CD4-positive, alpha-beta T cell (primary cell): ENCODE results near the gene GRK5. TPM values are rescaled to one million over a fixed set of nuclear protein-coding genes. Genes with fewer than 3 reads are reported as not detected.

Experiments used
- ATAC-seq: fragments of 200-7000 bp; cut with Tn5 transposase; one replicate; pipeline ENCODE4 v1.10.0; 2022; ENCODE audit warnings: mild to moderate bottlenecking; ENCODE audit not compliant: poor library complexity
- CTCF ChIA-PET: fragments of 350-600 bp; sonication (Branson Sonifier 250); formaldehyde crosslinking; loops from one replicate; lab custom pipeline; 2021; ENCODE audit warnings: antibody characterized with exemption, inconsistent platforms; lab: Charles Lee
- POLR2A ChIA-PET: fragments of 350-600 bp; sonication (Branson Sonifier 250); formaldehyde crosslinking; loops from one replicate; lab custom pipeline; 2021; ENCODE audit warnings: antibody characterized with exemption, inconsistent platforms; lab: Charles Lee
- DNase-seq, 14 experiments: peaks; one replicate each; pipeline ENCODE4 v3.0.0-alpha.2; 2013 to 2020; ENCODE audit warnings: mixed read lengths in 2 of 14
- H3K27ac ChIP-seq, 2 donors: one replicate each; pipeline versions ENCODE4 v1.5.1 to v1.7.0; 2013; ENCODE audit warnings: low read length in 2 of 2, low read depth in 1 of 2, mild to moderate bottlenecking in 1 of 2
- H3K27me3 ChIP-seq, 2 experiments: 1 replicate in 1 of 2; 2 replicates in 1 of 2; pipeline versions ENCODE4 v1.6.1 to v1.7.0; 2013; ENCODE audit warnings: low read length in 2 of 2, control low read depth in 1 of 2, mild to moderate bottlenecking in 1 of 2, moderate library complexity in 1 of 2; ENCODE audit not compliant: insufficient read depth in 2 of 2, control insufficient read depth in 1 of 2
- H3K36me3 ChIP-seq: one replicate; pipeline ENCODE4 v1.6.1; 2013; ENCODE audit warnings: low read length, control low read depth; ENCODE audit not compliant: insufficient read depth
- H3K4me1 ChIP-seq: one replicate; pipeline ENCODE4 v1.6.1; 2013; ENCODE audit warnings: low read length, control low read depth; ENCODE audit not compliant: insufficient read depth
- H3K4me3 ChIP-seq: one replicate; pipeline ENCODE4 v1.5.1; 2013; ENCODE audit warnings: mild to moderate bottlenecking, low read length, moderate library complexity
- H3K9me3 ChIP-seq, 2 experiments: 1 replicate in 1 of 2; 2 replicates in 1 of 2; pipeline versions ENCODE4 v1.6.1 to v1.7.0; 2013; ENCODE audit warnings: low read length in 2 of 2, mild to moderate bottlenecking in 2 of 2, control low read depth in 1 of 2, moderate library complexity in 1 of 2; ENCODE audit not compliant: control insufficient read depth in 1 of 2, insufficient read depth in 1 of 2
- H3K27ac Mint-ChIP-seq: one replicate; pipeline ENCODE4 v1.8.0; 2020; ENCODE audit warnings: mixed read lengths
- H3K27me3 Mint-ChIP-seq: one replicate; pipeline ENCODE4 v1.8.0; 2021; ENCODE audit warnings: mixed read lengths
- H3K36me3 Mint-ChIP-seq: one replicate; pipeline ENCODE4 v1.8.0; 2021; ENCODE audit warnings: low read depth, mixed read lengths
- H3K4me1 Mint-ChIP-seq: one replicate; pipeline ENCODE4 v1.8.0; 2021; ENCODE audit warnings: low read depth, mixed read lengths
- H3K4me3 Mint-ChIP-seq: one replicate; pipeline ENCODE4 v1.8.0; 2020; ENCODE audit warnings: mild to moderate bottlenecking, mixed read lengths
- H3K9me3 Mint-ChIP-seq: one replicate; pipeline ENCODE4 v1.8.0; 2020; ENCODE audit warnings: mixed read lengths
- intact Hi-C, 2 experiments: fragments of 100-400 bp; cut with DNase I in 1 of 2; cut with micrococcal nuclease in 1 of 2; formaldehyde crosslinking; loops; one replicate each; pipeline versions ENCODE4 v1.15.1 to v1.9.0; 2023 to 2025; cut with DNase I, micrococcal nuclease
- total RNA-seq, 174 experiments: library from RNA in 2 of 174; stranded (reverse) in 2 of 174; gene quantifications; one replicate each; pipeline ENCODE4 v1.2.3 and lab custom pipeline; 2021 to 2026
- TF ChIP-seq, protein P1 (sequence below): fragments of 200-600 bp; IDR thresholded peaks from one replicate; pipeline ENCODE4 v1.8.0; 2022; ENCODE audit warnings: antibody characterized with exemption, mild to moderate bottlenecking

GRK5 gene
- total RNA-seq, 2 experiments from 2014 or later: 19.2 to 20.8 TPM

DNA sequence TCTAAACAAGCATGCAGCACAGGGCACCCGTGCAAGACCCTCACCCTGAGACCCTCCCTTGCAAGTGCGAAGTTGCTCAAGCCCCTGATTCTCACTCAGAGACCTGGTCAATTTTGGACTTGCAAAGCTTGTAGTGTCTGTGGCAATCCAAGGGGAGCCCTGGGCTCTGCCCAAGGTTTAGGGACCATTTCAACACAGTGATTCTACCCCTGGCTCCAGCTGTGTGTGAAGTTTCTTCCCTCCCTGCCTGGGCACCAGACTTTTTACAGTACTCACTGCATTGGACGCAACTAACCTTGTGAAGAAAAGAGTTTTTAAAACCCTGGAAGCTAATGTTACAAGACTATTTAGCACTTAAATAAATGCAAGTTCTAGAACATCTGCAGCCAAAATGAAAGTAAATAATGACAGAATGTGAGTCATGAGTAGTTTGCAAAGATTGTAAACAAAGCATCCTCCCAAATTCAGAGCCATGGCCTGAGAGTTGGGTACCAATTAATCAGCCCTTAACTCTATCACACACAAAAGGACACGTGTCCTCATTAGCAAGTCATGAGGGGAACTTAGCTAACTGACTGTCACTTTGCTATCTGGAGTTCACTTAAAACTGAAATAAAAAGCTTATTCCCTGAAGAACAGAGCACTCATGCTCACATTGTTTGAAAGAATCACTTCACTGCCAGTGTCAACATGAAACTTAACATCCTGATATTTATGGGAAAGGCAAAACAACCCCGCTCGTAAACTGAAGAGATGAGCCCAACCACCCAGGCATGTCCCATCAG, 287.1 kb downstream of the GRK5 start:
- CTCF ChIA-PET: interaction anchor here (1.0 to 2.0 kb wide), 3 partner anchors 24 to 189 kb away, joined by 3 to 14 read pairs (median 3); partner anchors contain the start of gene RGS10
- Mint-ChIP-seq H3K4me1 (peaks cover 80% of the 10 kb centered on the region), H3K27me3 (no peaks in the 10 kb centered on the region), H3K4me3 (peak overlapping the region; percentile 57), H3K27ac (peak overlapping the region; percentile 92), H3K9me3 (no peaks in the 10 kb centered on the region), H3K36me3 (peaks cover 19% of the 10 kb centered on the region)
- Histone ChIP-seq H3K9me3 (no peaks in the 10 kb centered on the region), H3K36me3 (peaks cover 12% of the 10 kb centered on the region), H3K27me3 (no peaks in the 10 kb centered on the region), H3K4me3 (no peak overlapping the region), H3K4me1 (peaks cover 72% of the 10 kb centered on the region), H3K27ac (peak overlapping the region; percentile 33 to 57)
- ATAC-seq: no peak
- TF ChIP-seq, protein P1, sequence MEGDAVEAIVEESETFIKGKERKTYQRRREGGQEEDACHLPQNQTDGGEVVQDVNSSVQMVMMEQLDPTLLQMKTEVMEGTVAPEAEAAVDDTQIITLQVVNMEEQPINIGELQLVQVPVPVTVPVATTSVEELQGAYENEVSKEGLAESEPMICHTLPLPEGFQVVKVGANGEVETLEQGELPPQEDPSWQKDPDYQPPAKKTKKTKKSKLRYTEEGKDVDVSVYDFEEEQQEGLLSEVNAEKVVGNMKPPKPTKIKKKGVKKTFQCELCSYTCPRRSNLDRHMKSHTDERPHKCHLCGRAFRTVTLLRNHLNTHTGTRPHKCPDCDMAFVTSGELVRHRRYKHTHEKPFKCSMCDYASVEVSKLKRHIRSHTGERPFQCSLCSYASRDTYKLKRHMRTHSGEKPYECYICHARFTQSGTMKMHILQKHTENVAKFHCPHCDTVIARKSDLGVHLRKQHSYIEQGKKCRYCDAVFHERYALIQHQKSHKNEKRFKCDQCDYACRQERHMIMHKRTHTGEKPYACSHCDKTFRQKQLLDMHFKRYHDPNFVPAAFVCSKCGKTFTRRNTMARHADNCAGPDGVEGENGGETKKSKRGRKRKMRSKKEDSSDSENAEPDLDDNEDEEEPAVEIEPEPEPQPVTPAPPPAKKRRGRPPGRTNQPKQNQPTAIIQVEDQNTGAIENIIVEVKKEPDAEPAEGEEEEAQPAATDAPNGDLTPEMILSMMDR: no peak
- POLR2A ChIA-PET: interaction anchor here (0.8 to 3.1 kb wide), 4 partner anchors 9 to 48 kb away, joined by 3 to 26 read pairs (median 6); partner anchors contain the start of gene RGS10
- peak in 1 of 14 experiments; percentile 23 for DNase-seq
- intact Hi-C loops: loop anchor here in 1 of 2 experiments (5.0 kb wide), 2 partner anchors 192 to 287 kb away; partner anchors contain the start of gene GRK5

DNA sequence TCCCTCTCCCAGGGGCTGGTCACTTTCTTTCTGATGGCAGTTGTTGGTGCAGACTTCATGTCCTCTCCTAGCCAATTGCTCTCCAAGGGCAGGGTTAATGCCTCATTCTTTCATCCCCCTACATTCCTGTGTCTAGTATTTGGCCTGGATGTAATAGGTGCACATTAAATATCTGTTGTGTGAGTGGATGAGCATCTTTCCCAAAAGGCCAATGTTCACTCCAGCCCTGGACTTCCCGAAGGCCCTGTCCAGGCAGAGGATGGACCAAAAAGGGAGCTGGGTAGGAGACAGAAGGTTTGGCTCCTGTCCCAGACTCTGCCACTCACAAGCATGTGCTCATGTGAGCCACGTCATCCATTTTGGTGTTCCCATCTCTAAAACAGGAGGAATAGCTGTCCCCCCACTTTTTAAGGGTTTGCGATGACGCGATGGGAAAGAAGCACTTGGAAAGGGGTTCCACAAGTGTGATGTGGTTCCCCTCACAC, 287.7 kb downstream of the GRK5 start:
- H3K27me3 Mint-ChIP-seq: no peaks in the 10 kb centered on the region
- H3K4me1 ChIP-seq: peaks cover 71% of the 10 kb centered on the region
- no peak for ATAC-seq

DNA sequence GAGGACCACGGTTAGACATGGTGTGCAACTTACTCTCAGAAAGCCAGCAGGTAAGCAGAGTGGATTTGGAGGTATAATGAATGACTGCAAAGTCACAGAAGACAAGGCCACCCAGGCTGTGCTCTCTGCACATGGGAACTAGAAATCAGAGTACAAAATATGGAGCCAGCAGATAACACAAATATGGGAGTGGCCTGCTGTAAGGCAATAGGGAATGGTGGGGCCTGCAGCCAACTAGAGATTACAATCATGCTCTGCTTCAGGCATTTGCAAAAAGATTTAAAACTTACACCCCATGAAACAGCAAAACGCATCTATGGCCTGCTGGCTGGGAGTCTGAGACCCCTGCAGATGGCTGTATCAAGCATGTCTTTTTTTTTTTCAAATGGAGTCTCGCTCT, 288.2 kb downstream of the GRK5 start:
- no peaks in the 10 kb centered on the region for H3K9me3 ChIP-seq
- Mint-ChIP-seq H3K9me3 (no peaks in the 10 kb centered on the region), H3K27me3 (no peaks in the 10 kb centered on the region), H3K27ac (peak overlapping the region; percentile 40), H3K4me3 (no peak overlapping the region), H3K4me1 (peaks cover 81% of the 10 kb centered on the region), H3K36me3 (peaks cover 30% of the 10 kb centered on the region)
- H3K4me3 ChIP-seq: no peak overlapping the region
- peaks cover 72% of the 10 kb centered on the region for H3K4me1 ChIP-seq
- no peaks in the 10 kb centered on the region for H3K27me3 ChIP-seq
- ATAC-seq (no peak), DNase-seq (no peak)
- no peak overlapping the region for H3K27ac ChIP-seq
- TF ChIP-seq, protein P1: no peak
- POLR2A ChIA-PET: no interaction called here
- CTCF ChIA-PET: no interaction called here
- intact Hi-C loops: no loop called here
- H3K36me3 ChIP-seq: peaks cover 14% of the 10 kb centered on the region

More for the DNA sequence above, 287.7 kb downstream of the GRK5 start:
- peaks cover 25% of the 10 kb centered on the region for H3K36me3 Mint-ChIP-seq
- DNase-seq: no peak
- Histone ChIP-seq H3K36me3 (peaks cover 14% of the 10 kb centered on the region), H3K4me3 (no peak overlapping the region), H3K9me3 (no peaks in the 10 kb centered on the region), H3K27me3 (no peaks in the 10 kb centered on the region), H3K27ac (peak overlapping the region in 1 of 2 donors; percentile 33)
- TF ChIP-seq, protein P1: no peak
- peak overlapping the region; percentile 92 for H3K27ac Mint-ChIP-seq
- no peak overlapping the region for H3K4me3 Mint-ChIP-seq
- peaks cover 80% of the 10 kb centered on the region for H3K4me1 Mint-ChIP-seq
- no peaks in the 10 kb centered on the region for H3K9me3 Mint-ChIP-seq
- intact Hi-C loops: no loop called here
- ChIA-PET CTCF (interaction anchor here (1.2 to 2.0 kb wide), 2 partner anchors 25 to 48 kb away, joined by 3 to 14 read pairs; partner anchors contain the start of gene RGS10), POLR2A (interaction anchor here (1.7 to 3.1 kb wide), 2 partner anchors 22 to 47 kb away, joined by 8 to 26 read pairs; partner anchors contain the start of gene RGS10)
